Hepatocyte (in vitro differentiated cells): ENCODE data around the gene CCT5.

Experiments
- CTCF ChIP-seq: fragments of 200-600 bp; sonication (generic); IDR thresholded peaks from 2 replicates; pipeline ENCODE4 v1.5.1; 2016; ENCODE audit warnings: antibody characterized with exemption, mild to moderate bottlenecking; ENCODE audit not compliant: poor library complexity
- EZH2 ChIP-seq: fragments of 200-600 bp; sonication (generic); IDR thresholded peaks from 2 replicates; pipeline ENCODE4 v1.6.1; 2016; ENCODE audit warnings: antibody characterized with exemption, mild to moderate bottlenecking, borderline replicate concordance

DNA sequence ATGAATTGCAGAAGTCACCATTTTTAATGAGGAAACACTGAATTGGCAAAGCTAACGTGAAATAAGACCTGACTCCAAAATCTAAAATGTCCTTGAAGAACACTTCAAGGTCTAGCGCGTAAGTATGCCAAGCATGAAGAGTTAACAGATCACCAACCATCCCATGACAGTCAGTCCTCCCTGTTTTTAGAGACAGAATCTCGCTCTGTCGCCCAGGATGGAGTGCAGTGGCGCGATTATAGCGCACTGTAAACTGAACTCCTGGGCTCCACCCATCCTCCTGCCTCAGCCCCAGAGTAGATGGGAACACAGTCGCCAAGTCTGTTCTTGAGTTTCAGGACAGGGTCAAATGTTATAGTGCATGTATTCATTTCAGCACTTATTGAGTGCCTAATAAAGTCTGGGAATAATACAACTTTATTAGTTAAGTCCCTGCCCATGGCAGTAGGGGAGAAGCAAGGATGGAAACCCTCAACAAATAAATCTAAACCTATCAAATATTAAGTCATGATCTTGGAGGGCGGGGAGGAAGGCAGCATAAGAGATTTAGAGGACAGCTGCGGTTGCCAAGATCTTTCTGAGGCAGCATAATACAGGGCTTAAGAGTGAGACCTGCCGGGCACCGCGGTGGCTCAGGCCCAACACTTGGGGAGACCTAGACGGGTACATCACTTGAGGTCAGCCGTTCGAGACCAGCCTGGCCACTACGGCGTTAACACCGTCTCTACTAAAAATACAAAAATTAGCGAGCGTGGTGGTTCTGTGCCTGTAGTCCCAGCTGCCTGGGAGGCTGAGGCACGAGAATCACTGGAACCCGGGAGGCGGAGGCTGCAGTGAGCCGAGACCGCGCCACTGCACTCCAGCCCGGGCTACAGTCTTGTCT, 1.5 kb upstream of the CCT5 start:
- no peak for TF ChIP-seq CTCF
- no peak for TF ChIP-seq EZH2
